Heart left ventricle (tissue), 13 donors: ENCODE measurements around the gene ERGIC1.

ENCODE experiments used
- POLR2A ChIP-seq, 2 donors: fragments of 450-650 bp; IDR thresholded peaks; one replicate each; pipeline ENCODE4 v1.6.1; 2017; ENCODE audit warnings: antibody characterized with exemption in 2 of 2, mild to moderate bottlenecking in 2 of 2, moderate library complexity in 2 of 2
- TF ChIP-seq, protein P1 (sequence below), 12 donors: fragments of 200-600 bp; sonication (generic) in 4 of 12; IDR thresholded peaks; one replicate each; pipeline versions ENCODE4 v1.5.0 to v1.8.0; 2018 to 2022; ENCODE audit warnings: antibody characterized with exemption in 12 of 12, mild to moderate bottlenecking in 5 of 12
- donor health status: ischemic (EF 13 %, LVEDD 7.1; RV severe dilation, severe dysfunction).
- donor health status: DM: no; HTN: yes; CAD: no.
- donor health status: DM: no; HTN: no; CAD: no.
- donor health status: ischemic (EF 25% LVEDD 6.9; RV normal size, moderate dysfunction).
- donor health status: ischemic (EF 25% LVEDD 5.7; RV mildly dilated, moderate dysfunction).
- donor health status: ischemic (EF 35%, LVEDD 5.7; RV mildly dilated, moderate dysfunction).
- donor health status: nonischemic (EF 11% LVEDD 7.7; RV severe dilation, severe dysfunction).
- donor health status: DM: yes; HTN: yes; CAD: no.
- donor health status: PGD.
- donor health status: ischemic (EF 29% LVEDD 5.4; RV normal size, mild dysfunction).
- donor health status: nonischemic (EF 23%, LVEDD 6.1; RV moderate dilation, normal function).

DNA sequence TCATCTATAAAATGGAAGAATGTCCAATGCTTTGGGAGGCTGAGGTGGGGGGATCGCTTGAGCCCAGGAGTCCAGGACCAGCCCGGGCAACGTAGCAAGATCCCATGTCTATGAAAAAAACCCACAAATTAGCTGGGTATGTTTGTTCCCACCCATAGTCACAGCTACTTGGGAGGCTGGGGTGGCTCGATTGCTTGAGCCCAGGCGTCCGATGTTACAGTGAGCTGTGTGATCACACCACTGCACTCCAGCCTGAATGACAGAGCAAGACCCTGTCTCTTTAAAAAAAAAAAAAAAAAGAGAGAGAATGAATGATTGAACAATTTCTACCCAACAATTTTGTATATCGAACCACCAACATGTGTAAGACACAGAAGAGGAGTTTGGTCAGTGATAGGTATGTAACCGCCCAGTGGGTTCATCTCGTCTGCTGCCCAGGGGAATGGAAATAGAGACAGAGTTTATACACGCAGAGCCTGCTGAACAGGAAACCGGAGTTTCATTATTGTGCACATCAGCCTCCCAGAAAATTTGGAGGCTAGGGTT lies 26.2 kb upstream of the ERGIC1 start:
- TF ChIP-seq, protein P1, sequence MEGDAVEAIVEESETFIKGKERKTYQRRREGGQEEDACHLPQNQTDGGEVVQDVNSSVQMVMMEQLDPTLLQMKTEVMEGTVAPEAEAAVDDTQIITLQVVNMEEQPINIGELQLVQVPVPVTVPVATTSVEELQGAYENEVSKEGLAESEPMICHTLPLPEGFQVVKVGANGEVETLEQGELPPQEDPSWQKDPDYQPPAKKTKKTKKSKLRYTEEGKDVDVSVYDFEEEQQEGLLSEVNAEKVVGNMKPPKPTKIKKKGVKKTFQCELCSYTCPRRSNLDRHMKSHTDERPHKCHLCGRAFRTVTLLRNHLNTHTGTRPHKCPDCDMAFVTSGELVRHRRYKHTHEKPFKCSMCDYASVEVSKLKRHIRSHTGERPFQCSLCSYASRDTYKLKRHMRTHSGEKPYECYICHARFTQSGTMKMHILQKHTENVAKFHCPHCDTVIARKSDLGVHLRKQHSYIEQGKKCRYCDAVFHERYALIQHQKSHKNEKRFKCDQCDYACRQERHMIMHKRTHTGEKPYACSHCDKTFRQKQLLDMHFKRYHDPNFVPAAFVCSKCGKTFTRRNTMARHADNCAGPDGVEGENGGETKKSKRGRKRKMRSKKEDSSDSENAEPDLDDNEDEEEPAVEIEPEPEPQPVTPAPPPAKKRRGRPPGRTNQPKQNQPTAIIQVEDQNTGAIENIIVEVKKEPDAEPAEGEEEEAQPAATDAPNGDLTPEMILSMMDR (IDR thresholded peaks at IDR 0.05), result no peak
- TF ChIP-seq POLR2A (IDR thresholded peaks at IDR 0.05), result no peak
